MM.1S (cell line): ENCODE results near the gene KLHL18.

Experiments used
- EZH2 ChIP-seq: fragments of 300-600 bp; sonication (generic); optimal IDR thresholded peaks from 2 replicates; pipeline ENCODE3; 2017; ENCODE audit warnings: low read depth, mild to moderate bottlenecking, antibody characterized with exemption, low read length, mixed read lengths
- EZH2phosphoT487 ChIP-seq: fragments of 300-600 bp; sonication (generic); IDR thresholded peaks from 2 replicates; pipeline ENCODE4 v1.6.1; 2018; ENCODE audit warnings: antibody characterized with exemption, low read length
- TF ChIP-seq, protein P1 (sequence below): fragments of 300-600 bp; sonication (generic); IDR thresholded peaks from 2 replicates; pipeline ENCODE4 v1.5.1; 2016; ENCODE audit warnings: antibody characterized with exemption, low read length, mixed read lengths

GRCh38 chr3:47265008-47265407, 17.7 kb upstream of the KLHL18 start:
- TF ChIP-seq, protein P1, sequence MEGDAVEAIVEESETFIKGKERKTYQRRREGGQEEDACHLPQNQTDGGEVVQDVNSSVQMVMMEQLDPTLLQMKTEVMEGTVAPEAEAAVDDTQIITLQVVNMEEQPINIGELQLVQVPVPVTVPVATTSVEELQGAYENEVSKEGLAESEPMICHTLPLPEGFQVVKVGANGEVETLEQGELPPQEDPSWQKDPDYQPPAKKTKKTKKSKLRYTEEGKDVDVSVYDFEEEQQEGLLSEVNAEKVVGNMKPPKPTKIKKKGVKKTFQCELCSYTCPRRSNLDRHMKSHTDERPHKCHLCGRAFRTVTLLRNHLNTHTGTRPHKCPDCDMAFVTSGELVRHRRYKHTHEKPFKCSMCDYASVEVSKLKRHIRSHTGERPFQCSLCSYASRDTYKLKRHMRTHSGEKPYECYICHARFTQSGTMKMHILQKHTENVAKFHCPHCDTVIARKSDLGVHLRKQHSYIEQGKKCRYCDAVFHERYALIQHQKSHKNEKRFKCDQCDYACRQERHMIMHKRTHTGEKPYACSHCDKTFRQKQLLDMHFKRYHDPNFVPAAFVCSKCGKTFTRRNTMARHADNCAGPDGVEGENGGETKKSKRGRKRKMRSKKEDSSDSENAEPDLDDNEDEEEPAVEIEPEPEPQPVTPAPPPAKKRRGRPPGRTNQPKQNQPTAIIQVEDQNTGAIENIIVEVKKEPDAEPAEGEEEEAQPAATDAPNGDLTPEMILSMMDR, result no peak
- TF ChIP-seq EZH2phosphoT487, result no peak
- no peak for TF ChIP-seq EZH2
